ENCODE measurements around the gene IFNA4.
A peak's percentile ranks its signal among the peaks of the same experiment; 100 is the strongest.

The IFNA4 gene

DNA sequence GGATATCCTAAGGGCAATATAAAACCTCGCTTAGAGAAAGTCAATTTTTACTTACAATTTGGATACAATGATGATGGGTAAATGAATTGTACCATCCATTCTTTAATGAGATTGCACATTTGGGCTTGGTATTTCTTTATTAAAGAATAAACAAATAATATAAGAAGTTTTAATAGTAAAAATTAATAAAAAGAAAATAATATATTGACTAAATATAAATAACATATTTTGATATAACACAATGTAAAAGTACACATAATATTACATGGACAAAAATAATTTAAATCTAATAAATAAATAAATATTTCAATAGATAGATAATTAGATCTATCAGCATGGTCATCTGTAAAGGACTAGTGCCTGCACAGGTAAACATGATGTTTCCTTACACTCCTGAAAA lies 21.9 kb downstream of the IFNA4 start:
- DNase-seq, result no peak

- no peak for DNase-seq
Observed at GRCh38 chr9:21160178-21160577, 27.2 kb downstream of the IFNA4 start.

GRCh38 chr9:21155501-21155900 lies 31.9 kb downstream of the IFNA4 start:
- DNase-seq, result no peak

- DNase-seq, result peak; percentile 0
Observed at GRCh38 chr9:21154018-21154608, 33.3 kb downstream of the IFNA4 start.

- no peak for DNase-seq
Observed at GRCh38 chr9:21153336-21154017, 33.9 kb downstream of the IFNA4 start.

DNA sequence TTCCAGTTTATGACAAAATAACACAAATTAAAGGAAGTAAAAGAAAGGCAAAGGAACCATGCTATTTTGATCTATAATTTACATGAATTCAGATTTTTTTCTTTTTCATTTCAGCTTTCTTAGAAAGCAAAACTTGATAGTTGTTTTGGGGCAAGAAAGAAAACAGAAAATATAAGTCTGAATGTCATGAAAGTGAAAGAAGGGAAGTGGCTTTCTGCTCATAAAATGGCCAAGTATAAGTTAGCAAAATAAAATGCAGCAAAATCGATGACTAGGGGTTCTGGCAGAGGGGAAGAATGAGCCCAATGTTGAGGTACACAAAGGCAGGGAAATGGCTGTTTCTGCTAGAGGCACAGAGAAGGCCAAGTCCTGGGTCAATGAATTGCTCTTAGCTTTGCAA lies 42.8 kb downstream of the IFNA4 start:
- no peak for DNase-seq

DNA sequence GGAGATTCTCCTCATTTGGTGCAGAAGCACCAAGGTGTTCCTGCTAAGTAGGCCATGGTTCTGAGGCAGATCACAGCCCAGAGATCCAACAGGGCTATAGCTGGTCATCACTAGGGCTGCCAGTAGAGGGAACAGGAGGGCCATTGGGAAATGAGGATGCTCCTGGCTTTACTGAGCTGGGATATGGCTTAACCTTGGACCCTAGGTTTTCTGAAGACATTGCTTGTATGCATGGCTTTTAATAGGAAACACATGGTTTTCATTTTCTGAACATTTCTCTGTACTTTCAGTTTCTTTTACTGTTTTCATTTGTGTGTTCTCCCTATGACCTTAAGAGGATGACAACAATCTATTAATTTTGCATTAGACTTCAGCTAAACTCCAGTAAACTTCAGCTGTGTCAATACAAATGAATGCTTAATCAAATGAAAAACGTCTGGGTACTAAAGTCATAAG lies 45.9 kb downstream of the IFNA4 start, which contains the start of gene IFNW1:
IFNW1 (minus strand) TSS at position 406 of the 456 bp plus-strand sequence; CDS start at position 144, 262 bp downstream.
- no peak for DNase-seq

DNA sequence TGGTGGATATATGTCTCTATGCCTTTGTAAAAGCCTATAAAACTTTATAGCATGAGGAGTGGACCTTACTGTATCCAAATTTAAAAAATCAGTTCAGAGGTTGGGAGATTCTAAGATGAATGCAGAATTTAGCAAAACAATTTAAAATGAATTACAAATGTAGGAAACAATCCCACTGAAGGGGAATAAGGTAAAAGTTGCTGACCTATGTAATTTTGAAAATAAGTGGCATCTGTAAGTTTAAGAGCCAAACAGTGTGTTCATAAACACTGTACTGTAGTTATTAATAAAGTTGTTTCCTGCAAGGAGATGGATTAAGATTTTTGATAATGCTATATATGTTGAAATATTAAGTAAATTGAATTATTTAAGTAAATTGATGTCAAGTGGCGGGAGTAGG lies 50.4 kb downstream of the IFNA4 start:
- no peak for DNase-seq

All from SHP77 treated with DMSO at 0.1 percent for 48 hours (cell line).